ENCODE measurements around the gene TREML4. TPM values are rescaled to one million over a fixed set of nuclear protein-coding genes. Genes with fewer than 3 reads are reported as not detected.
A peak's percentile ranks its signal among the peaks of the same experiment; 100 is the strongest.

Gene TREML4
- total and polyA plus RNA-seq, 9 of the 15 experiments (the other 6 are each of a cell fraction or from before 2014, with no cell fraction given) = not detected

DNA sequence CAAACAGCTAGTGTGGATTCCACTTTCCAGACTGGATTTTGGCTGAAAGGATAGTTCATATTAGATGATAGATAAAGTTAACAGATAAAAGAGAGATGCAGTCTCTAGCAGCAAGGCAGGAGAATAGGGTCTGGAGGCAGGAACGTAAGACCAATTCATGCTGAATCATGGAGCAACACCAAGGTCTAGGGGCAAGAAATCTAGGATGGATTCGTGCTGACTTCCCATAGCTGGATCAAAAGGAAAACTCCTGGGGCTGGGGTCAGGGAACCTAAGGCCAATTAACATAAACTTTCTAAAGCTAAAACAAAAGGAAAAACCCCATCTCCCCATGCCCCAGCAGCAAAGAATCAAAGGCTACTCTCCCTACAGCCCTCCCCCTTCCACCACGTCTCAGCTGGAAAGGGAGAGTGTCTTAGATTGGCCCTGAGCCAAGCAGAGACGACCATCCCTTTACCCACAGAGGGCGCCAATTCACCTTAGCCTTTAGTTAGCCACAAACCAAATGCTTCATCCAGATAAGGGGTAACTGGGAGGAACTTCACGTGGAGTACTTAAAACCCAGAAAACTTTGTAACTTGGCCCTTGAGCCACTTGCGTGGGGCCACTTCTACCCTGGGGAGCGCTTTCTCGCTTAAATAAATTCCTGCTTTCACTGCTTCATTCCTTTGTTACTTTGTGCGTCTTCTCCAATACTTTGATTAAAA is 50.7 kb downstream of the TREML4 start (continued):
- TF ChIP-seq LARP7 (IDR thresholded peaks at IDR 0.05) (no peak), JUND (IDR thresholded peaks at IDR 0.05; ENCODE audit: borderline replicate concordance, low read depth, low read length) (peak; percentile 79), JUND (tag; IDR thresholded peaks at IDR 0.05; ENCODE audit: borderline replicate concordance, low read depth, low read length) (peak; percentile 75; the same call in 1 of the 3 replicates), E2F8 (IDR thresholded peaks at IDR 0.05; ENCODE audit: low read depth, partially characterized antibody) (peak; percentile 67), ELF4 (CRISPR knock-in tag; IDR thresholded peaks at IDR 0.05) (no peak), ZNF778 (CRISPR knock-in tag; IDR thresholded peaks at IDR 0.05) (no peak), MXI1 (IDR thresholded peaks at IDR 0.05; ENCODE audit: low read depth, low read length) (no peak; the same call in 1 of the 2 replicates), NRF1 (conservative IDR thresholded peaks at IDR 0.05 in 1 of 2, IDR thresholded peaks at IDR 0.05 in 1 of 2) (peak; percentile 32 to 42; a peak in 2 of 4 replicates), MEF2A (IDR thresholded peaks at IDR 0.05; ENCODE audit: control insufficient read depth, low read depth, low read length) (no peak), MIER1 (IDR thresholded peaks at IDR 0.05; ENCODE audit: low read depth) (peak; percentile 40; the same call in 1 of the 2 replicates), TEAD1 (CRISPR knock-in tag; IDR thresholded peaks at IDR 0.05) (peak in 1 of 2 experiments; percentile 84; a peak in 2 of 4 replicates), SMC3 (conservative IDR thresholded peaks at IDR 0.05; ENCODE audit: insufficient read depth, low read depth, low read length) (peak; percentile 71), NCOA4 (IDR thresholded peaks at IDR 0.05; ENCODE audit: partially characterized antibody) (no peak)
- TF ChIP-seq, protein P1, sequence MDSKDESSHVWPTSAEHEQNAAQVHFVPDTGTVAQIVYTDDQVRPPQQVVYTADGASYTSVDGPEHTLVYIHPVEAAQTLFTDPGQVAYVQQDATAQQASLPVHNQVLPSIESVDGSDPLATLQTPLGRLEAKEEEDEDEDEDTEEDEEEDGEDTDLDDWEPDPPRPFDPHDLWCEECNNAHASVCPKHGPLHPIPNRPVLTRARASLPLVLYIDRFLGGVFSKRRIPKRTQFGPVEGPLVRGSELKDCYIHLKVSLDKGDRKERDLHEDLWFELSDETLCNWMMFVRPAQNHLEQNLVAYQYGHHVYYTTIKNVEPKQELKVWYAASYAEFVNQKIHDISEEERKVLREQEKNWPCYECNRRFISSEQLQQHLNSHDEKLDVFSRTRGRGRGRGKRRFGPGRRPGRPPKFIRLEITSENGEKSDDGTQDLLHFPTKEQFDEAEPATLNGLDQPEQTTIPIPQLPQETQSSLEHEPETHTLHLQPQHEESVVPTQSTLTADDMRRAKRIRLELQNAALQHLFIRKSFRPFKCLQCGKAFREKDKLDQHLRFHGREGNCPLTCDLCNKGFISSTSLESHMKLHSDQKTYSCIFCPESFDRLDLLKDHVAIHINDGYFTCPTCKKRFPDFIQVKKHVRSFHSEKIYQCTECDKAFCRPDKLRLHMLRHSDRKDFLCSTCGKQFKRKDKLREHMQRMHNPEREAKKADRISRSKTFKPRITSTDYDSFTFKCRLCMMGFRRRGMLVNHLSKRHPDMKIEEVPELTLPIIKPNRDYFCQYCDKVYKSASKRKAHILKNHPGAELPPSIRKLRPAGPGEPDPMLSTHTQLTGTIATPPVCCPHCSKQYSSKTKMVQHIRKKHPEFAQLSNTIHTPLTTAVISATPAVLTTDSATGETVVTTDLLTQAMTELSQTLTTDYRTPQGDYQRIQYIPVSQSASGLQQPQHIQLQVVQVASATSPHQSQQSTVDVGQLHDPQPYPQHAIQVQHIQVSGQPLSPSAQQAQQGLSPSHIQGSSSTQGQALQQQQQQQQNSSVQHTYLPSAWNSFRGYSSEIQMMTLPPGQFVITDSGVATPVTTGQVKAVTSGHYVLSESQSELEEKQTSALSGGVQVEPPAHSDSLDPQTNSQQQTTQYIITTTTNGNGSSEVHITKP (IDR thresholded peaks at IDR 0.05; ENCODE audit: partially characterized antibody) = peak; percentile 38
- TF ChIP-seq, protein P2, sequence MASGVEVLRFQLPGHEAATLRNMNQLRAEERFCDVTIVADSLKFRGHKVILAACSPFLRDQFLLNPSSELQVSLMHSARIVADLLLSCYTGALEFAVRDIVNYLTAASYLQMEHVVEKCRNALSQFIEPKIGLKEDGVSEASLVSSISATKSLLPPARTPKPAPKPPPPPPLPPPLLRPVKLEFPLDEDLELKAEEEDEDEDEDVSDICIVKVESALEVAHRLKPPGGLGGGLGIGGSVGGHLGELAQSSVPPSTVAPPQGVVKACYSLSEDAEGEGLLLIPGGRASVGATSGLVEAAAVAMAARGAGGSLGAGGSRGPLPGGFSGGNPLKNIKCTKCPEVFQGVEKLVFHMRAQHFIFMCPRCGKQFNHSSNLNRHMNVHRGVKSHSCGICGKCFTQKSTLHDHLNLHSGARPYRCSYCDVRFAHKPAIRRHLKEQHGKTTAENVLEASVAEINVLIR (CRISPR knock-in tag; IDR thresholded peaks at IDR 0.05) = no peak
- TF ChIP-seq, protein P3, sequence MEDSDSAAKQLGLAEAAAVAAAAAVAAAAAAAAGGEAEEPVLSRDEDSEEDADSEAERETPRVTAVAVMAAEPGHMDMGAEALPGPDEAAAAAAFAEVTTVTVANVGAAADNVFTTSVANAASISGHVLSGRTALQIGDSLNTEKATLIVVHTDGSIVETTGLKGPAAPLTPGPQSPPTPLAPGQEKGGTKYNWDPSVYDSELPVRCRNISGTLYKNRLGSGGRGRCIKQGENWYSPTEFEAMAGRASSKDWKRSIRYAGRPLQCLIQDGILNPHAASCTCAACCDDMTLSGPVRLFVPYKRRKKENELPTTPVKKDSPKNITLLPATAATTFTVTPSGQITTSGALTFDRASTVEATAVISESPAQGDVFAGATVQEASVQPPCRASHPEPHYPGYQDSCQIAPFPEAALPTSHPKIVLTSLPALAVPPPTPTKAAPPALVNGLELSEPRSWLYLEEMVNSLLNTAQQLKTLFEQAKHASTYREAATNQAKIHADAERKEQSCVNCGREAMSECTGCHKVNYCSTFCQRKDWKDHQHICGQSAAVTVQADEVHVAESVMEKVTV (CRISPR knock-in tag; IDR thresholded peaks at IDR 0.05) = peak; percentile 55
- TF ChIP-seq, protein P4, sequence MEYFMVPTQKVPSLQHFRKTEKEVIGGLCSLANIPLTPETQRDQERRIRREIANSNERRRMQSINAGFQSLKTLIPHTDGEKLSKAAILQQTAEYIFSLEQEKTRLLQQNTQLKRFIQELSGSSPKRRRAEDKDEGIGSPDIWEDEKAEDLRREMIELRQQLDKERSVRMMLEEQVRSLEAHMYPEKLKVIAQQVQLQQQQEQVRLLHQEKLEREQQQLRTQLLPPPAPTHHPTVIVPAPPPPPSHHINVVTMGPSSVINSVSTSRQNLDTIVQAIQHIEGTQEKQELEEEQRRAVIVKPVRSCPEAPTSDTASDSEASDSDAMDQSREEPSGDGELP (CRISPR knock-in tag; IDR thresholded peaks at IDR 0.05; ENCODE audit: borderline replicate concordance) = peak; percentile 97
